GM12878 (cell line): Measurements from ENCODE around the gene RIMBP2. TPM values are rescaled to one million over a fixed set of nuclear protein-coding genes. Genes with fewer than 3 reads are reported as not detected.

Experiments
- ATAC-seq: fragments of 200-7000 bp; cut with Tn5 transposase; 3 replicates; pipeline ENCODE4 v1.9.1; 2020; ENCODE audit warnings: mild to moderate bottlenecking, moderate library complexity
- BruUV-seq: library from RNA; stranded (reverse); fragments of 400-500 nt; replicated peaks from 2 replicates; lab custom pipeline; 2021; lab: Mats Ljungman, UMichigan
- CTCF ChIA-PET: fragments of 300-600 bp; sonication (Branson Sonifier 250); formaldehyde crosslinking; extraction: SDS; loops from one replicate; lab custom pipeline; 2021; ENCODE audit warnings: inconsistent platforms; lab: Yijun Ruan, JAX
- POLR2A ChIA-PET: fragments of 350-600 bp; formaldehyde crosslinking; extraction: SDS; loops from one replicate; lab custom pipeline; 2021; ENCODE audit warnings: inconsistent platforms; lab: Charles Lee
- RAD21 ChIA-PET: fragments of 300-600 bp; sonication (Branson Sonifier 250); formaldehyde crosslinking; loops from one replicate; lab custom pipeline; 2023; ENCODE audit warnings: antibody characterized with exemption; ENCODE audit not compliant: unreplicated experiment; lab: Charles Lee
- SMC1A ChIA-PET: fragments of 300-600 bp; sonication (Branson Sonifier 250); formaldehyde crosslinking; loops from one replicate; lab custom pipeline; 2023; ENCODE audit not compliant: unreplicated experiment, uncharacterized antibody; lab: Charles Lee
- DNase-seq: peaks from one replicate; pipeline ENCODE4 v3.0.0-alpha.2; 2011; ENCODE audit warnings: low read depth, low spot score
- FAIRE-seq: peaks from 3 replicates; lab custom pipeline; 2011; peaks lifted over from hg19 to GRCh38; lab: Jason Lieb, UNC
- H2AFZ ChIP-seq: 2 replicates; pipeline ENCODE4 v1.6.0; 2011; ENCODE audit warnings: low read depth, low read length, control low read depth; ENCODE audit not compliant: control insufficient read depth
- H3K27ac ChIP-seq: 2 replicates; pipeline ENCODE4 v1.5.1; 2011; ENCODE audit warnings: control low read depth; ENCODE audit not compliant: control insufficient read depth, insufficient read depth
- H3K27me3 ChIP-seq, 2 experiments: replicated peaks in 1 of 2; 2 replicates each; pipeline versions ENCODE4 v1.6.0 to v1.6.1; 2011; ENCODE audit warnings: low read length in 1 of 2; ENCODE audit not compliant: control insufficient read depth in 2 of 2, insufficient read depth in 2 of 2
- H3K36me3 ChIP-seq, 2 experiments: 2 replicates each; pipeline ENCODE4 v1.5.1; 2011; ENCODE audit warnings: low read length in 1 of 2; ENCODE audit not compliant: control insufficient read depth in 2 of 2, insufficient read depth in 2 of 2
- H3K4me1 ChIP-seq: 2 replicates; pipeline ENCODE4 v1.6.1; 2011; ENCODE audit warnings: mild to moderate bottlenecking, low read length, moderate library complexity, mixed read lengths; ENCODE audit not compliant: control insufficient read depth, insufficient read depth
- H3K4me2 ChIP-seq: 2 replicates; pipeline ENCODE4 v1.6.0; 2011; ENCODE audit warnings: control low read depth; ENCODE audit not compliant: control insufficient read depth, insufficient read depth
- H3K4me3 ChIP-seq: fragments of 200-600 bp; sonication (generic); 2 replicates; pipeline ENCODE4 v1.5.1; 2016
- H3K79me2 ChIP-seq: 2 replicates; pipeline ENCODE4 v1.6.0; 2011; ENCODE audit warnings: low read length; ENCODE audit not compliant: control insufficient read depth, insufficient read depth
- H3K9ac ChIP-seq: 2 replicates; pipeline ENCODE4 v1.8.0; 2011; ENCODE audit warnings: low read length, control low read depth, mixed read lengths; ENCODE audit not compliant: control insufficient read depth, insufficient read depth
- H3K9me3 ChIP-seq: replicated peaks from 3 replicates; pipeline ENCODE4 v1.5.1; 2011; ENCODE audit warnings: mild to moderate bottlenecking, low read length; ENCODE audit not compliant: control insufficient read depth, insufficient read depth
- H4K20me1 ChIP-seq: 2 replicates; pipeline ENCODE4 v1.6.0; 2011; ENCODE audit not compliant: control insufficient read depth, insufficient read depth
- ATF3 ChIP-seq: IDR thresholded peaks from 2 replicates; pipeline ENCODE4 v1.6.1; 2011; ENCODE audit warnings: low read depth, mild to moderate bottlenecking, low read length, moderate library complexity, borderline replicate concordance; ENCODE audit errors: extremely low read depth
- CREM ChIP-seq: IDR thresholded peaks from 2 replicates; pipeline ENCODE4 v1.6.1; 2014; ENCODE audit warnings: antibody characterized with exemption, low read depth
- E2F4 ChIP-seq: IDR thresholded peaks from 2 replicates; pipeline ENCODE4 v1.6.1; 2012; ENCODE audit warnings: low read depth, low read length, improper control_type of control experiment
- E4F1 ChIP-seq: fragments of 450-650 bp; IDR thresholded peaks from 2 replicates; pipeline ENCODE4 v1.6.1; 2018; ENCODE audit warnings: borderline replicate concordance, mild to moderate bottlenecking; ENCODE audit not compliant: partially characterized antibody
- MXI1 ChIP-seq: fragments of 150-350 bp; IDR thresholded peaks from 2 replicates; pipeline ENCODE4 v1.6.1; 2011; ENCODE audit warnings: low read depth, mild to moderate bottlenecking, inconsistent platforms, low read length, improper control_type of control experiment
- MYC ChIP-seq: IDR thresholded peaks from 2 replicates; pipeline ENCODE4 v1.6.1; 2011; ENCODE audit warnings: mild to moderate bottlenecking, low read length, moderate library complexity, inconsistent platforms; ENCODE audit not compliant: insufficient read depth, insufficient replicate concordance, insufficient read length, severe bottlenecking
- NFYB ChIP-seq: IDR thresholded peaks from 2 replicates; pipeline ENCODE4 v1.6.1; 2011; ENCODE audit warnings: low read depth, mild to moderate bottlenecking, low read length, improper control_type of control experiment, moderate library complexity; ENCODE audit not compliant: insufficient read depth
- PAX5 ChIP-seq: IDR thresholded peaks from 2 replicates; pipeline ENCODE4 v1.6.1; 2011; ENCODE audit warnings: low read depth, low read length, borderline replicate concordance
- RAD21 ChIP-seq: IDR thresholded peaks from 2 replicates; pipeline ENCODE4 v1.6.1; 2011; ENCODE audit warnings: mild to moderate bottlenecking, low read depth, low read length, moderate library complexity; ENCODE audit not compliant: insufficient read depth
- RELA ChIP-seq: fragments of 450-650 bp; IDR thresholded peaks from 2 replicates; pipeline ENCODE4 v1.8.0; 2014; ENCODE audit warnings: borderline replicate concordance; ENCODE audit not compliant: partially characterized antibody
- RELB ChIP-seq: fragments of 450-650 bp; IDR thresholded peaks from 2 replicates; pipeline ENCODE4 v1.6.1; 2017; ENCODE audit warnings: low read depth, mild to moderate bottlenecking, moderate library complexity
- SUZ12 ChIP-seq: fragments of 200-600 bp; sonication (generic); IDR thresholded peaks from one replicate; pipeline ENCODE4 v1.6.1; 2018; ENCODE audit warnings: antibody characterized with exemption, mild to moderate bottlenecking; ENCODE audit not compliant: unreplicated experiment
- ZNF592 ChIP-seq: fragments of 450-650 bp; IDR thresholded peaks from 2 replicates; pipeline ENCODE4 v1.6.1; 2017; ENCODE audit warnings: mild to moderate bottlenecking, moderate library complexity
- WGBS: methylation state at CpG from one replicate; pipeline ENCODE4 v1.1.6; 2016; ENCODE audit warnings: low lambda C conversion rate; ENCODE audit not compliant: insufficient replicate concordance, insufficient coverage; ENCODE audit errors: missing lambda C conversion rate; 5-methylcytosine and 5-hydroxymethylcytosine counted together
- in situ Hi-C: fragments of 300-500 bp; cut with MboI; formaldehyde crosslinking; loops from 9 replicates; pipeline ENCODE4 v1.14.3; 2018; ENCODE audit warnings: mixed read lengths
- intact Hi-C: fragments of 100-400 bp; cut with micrococcal nuclease; formaldehyde crosslinking; loops from one replicate; pipeline ENCODE4 v1.14.2; 2022; ENCODE audit not compliant: unreplicated experiment
- polyA plus RNA-seq, 11 experiments: library from polyadenylated mRNA; depleted of rRNA in 4 of 11; unstranded in 6 of 11; stranded (reverse) in 5 of 11; fragments of >200 nt; fragmentation: Nextera tagmentation in 4 of 11; fragmentation: Illumina TruSeq in 1 of 11; extraction: Ambion mirVana in 4 of 11; extraction: Trizol in 1 of 11; gene quantifications; 1 replicate in 1 of 11; 2 replicates in 10 of 11; pipeline versions ENCODE4 v1.2.1 to v1.2.3, GENCODE V29; 2011 to 2016; ENCODE audit warnings: inconsistent platforms in 2 of 11, missing spikeins in 2 of 11, low read depth in 1 of 11
- total RNA-seq, 4 experiments: library from RNA; depleted of rRNA in 3 of 4; stranded (reverse); fragments of >200 nt in 3 of 4; fragmentation: Illumina TruSeq in 1 of 4; extraction: Trizol in 1 of 4; gene quantifications; 2 replicates each; pipeline versions ENCODE4 v1.2.1 to v1.2.3, GENCODE V29; 2013 to 2021

RIMBP2 gene
- total and polyA plus RNA-seq, 10 of the 15 experiments (the other 5 are each of a cell fraction or from before 2014, with no cell fraction given) = 0.04 to 2.9 (median 0.07) TPM; not detected in 1

GRCh38 chr12:130357729-130358330 lies 358.3 kb downstream of the RIMBP2 start:
- intact Hi-C loops = no loop called here
- in situ Hi-C loops = no loop called here
- no peak for TF ChIP-seq RELB
- no peak for TF ChIP-seq PAX5
- no peak for TF ChIP-seq RELA
- TF ChIP-seq E2F4 = no peak
- no peak for TF ChIP-seq SUZ12
- no peak for TF ChIP-seq MYC
- no peak for TF ChIP-seq RAD21
- no peak for TF ChIP-seq ATF3
- TF ChIP-seq MXI1 = no peak
- TF ChIP-seq E4F1 = no peak
- no peak for TF ChIP-seq ZNF592
- TF ChIP-seq CREM = no peak
- TF ChIP-seq NFYB = no peak

More at GRCh38 chr12:130357729-130358330, 358.3 kb downstream of the RIMBP2 start:
- DNase-seq (no peak), ATAC-seq (no peak), FAIRE-seq (no peak)
- Histone ChIP-seq H3K36me3 (no peaks in the 10 kb centered on the region), H3K27ac (no peak overlapping the region), H3K79me2 (no peaks in the 10 kb centered on the region), H2AFZ (no peak overlapping the region), H4K20me1 (no peaks in the 10 kb centered on the region), H3K4me2 (no peak overlapping the region), H3K4me1 (no peaks in the 10 kb centered on the region), H3K4me3 (no peak overlapping the region), H3K9ac (no peak overlapping the region), H3K9me3 (no peaks in the 10 kb centered on the region; the same call in 1 of the 3 replicates), H3K27me3 (no peaks in the 10 kb centered on the region)
- no TSS peak for BruUV-seq
- ChIA-PET POLR2A (no interaction called here), RAD21 (no interaction called here), SMC1A (no interaction called here), CTCF (no interaction called here)
- 40% methylated on average over 14 of the region's 14 CpGs for WGBS
